Retinal pigment epithelial cell (primary cell): ENCODE results near the gene CLIC5.

Experiments used
- DNase-seq: peaks from one replicate; pipeline ENCODE4 v3.0.0-alpha.2; 2010; ENCODE audit warnings: low read depth
- H3K4me3 ChIP-seq: 2 replicates; pipeline ENCODE4 v1.5.1; 2011; ENCODE audit warnings: mild to moderate bottlenecking, low read length, control low read depth, moderate library complexity
- TF ChIP-seq, protein P1 (sequence below): conservative IDR thresholded peaks from 2 replicates; pipeline ENCODE4 v1.5.1; 2011; ENCODE audit warnings: low read depth, low read length, control low read depth, inconsistent platforms

CLIC5 gene

DNA sequence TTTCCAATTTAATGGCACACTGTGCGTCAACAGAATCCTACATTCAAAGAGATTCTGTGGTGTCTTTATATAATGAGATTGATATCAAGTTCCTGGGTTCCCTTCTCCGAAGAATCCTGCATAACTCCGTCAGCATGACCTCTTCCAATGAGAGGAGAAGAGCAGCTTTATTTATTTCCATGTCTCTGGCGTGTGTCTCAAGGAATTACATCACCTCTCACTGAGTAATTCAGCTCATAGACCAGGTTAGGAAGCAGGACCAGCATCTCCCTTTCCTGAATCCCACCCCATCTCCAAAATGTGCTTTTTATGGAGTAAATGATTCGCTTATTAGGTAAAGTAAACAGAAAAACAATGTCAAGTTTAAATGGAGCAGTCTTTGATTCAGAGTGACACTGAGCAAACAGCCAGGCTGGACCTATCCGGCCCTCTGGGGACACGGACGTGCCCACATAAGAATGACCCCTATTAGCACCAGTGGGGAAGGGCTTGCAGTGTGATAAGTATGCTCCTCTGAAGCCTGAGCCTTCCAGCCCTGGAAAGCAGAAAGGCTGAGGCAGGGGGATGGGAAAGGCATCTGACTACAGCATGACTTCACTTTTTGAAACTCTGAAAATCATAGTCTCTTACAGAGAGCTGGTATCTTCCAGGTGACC lies 165.2 kb downstream of the CLIC5 start:
- DNase-seq: no peak
- TF ChIP-seq, protein P1, sequence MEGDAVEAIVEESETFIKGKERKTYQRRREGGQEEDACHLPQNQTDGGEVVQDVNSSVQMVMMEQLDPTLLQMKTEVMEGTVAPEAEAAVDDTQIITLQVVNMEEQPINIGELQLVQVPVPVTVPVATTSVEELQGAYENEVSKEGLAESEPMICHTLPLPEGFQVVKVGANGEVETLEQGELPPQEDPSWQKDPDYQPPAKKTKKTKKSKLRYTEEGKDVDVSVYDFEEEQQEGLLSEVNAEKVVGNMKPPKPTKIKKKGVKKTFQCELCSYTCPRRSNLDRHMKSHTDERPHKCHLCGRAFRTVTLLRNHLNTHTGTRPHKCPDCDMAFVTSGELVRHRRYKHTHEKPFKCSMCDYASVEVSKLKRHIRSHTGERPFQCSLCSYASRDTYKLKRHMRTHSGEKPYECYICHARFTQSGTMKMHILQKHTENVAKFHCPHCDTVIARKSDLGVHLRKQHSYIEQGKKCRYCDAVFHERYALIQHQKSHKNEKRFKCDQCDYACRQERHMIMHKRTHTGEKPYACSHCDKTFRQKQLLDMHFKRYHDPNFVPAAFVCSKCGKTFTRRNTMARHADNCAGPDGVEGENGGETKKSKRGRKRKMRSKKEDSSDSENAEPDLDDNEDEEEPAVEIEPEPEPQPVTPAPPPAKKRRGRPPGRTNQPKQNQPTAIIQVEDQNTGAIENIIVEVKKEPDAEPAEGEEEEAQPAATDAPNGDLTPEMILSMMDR: no peak
- H3K4me3 ChIP-seq: no peak overlapping the region

DNA sequence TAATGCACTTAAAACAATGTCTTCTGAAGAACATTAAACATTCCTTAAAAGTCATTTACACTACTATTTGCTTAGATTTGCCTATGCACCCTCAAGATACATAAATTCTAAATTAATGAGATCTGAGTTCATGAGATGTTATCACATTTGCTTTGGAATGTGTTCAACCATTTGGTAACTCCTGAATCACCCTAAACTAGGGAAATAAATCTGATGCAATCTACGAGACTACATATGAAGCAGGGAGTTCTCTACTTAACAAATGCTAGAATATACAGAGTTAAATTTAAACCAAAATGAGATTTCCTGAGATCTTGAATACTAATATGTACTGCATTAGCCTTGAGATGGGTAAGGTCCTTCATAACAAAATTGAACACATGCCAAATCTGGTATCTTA lies 170.1 kb downstream of the CLIC5 start:
- peak; percentile 24 for DNase-seq
- H3K4me3 ChIP-seq: no peak overlapping the region
- TF ChIP-seq, protein P1: no peak

DNA sequence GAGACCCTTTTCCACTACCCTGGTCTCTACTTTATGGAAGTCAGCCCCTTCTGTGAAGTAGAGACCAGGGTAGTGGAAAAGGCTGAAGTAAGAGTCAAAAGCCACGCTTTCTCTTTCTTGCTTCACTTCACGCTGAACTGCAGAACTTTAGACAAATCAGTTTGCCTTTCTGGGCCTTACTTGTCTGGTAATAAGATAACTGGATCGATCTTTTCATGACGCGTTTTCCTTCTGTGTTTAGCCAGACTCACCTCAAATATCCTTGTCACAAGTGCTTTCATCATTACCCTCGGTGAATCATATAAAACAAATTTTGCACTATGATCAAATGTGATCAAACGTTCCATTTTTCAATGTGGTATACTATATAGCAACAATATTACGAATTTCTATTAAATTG lies 170.7 kb downstream of the CLIC5 start:
- TF ChIP-seq, protein P1: no peak
- no peak overlapping the region for H3K4me3 ChIP-seq
- DNase-seq: no peak

DNA sequence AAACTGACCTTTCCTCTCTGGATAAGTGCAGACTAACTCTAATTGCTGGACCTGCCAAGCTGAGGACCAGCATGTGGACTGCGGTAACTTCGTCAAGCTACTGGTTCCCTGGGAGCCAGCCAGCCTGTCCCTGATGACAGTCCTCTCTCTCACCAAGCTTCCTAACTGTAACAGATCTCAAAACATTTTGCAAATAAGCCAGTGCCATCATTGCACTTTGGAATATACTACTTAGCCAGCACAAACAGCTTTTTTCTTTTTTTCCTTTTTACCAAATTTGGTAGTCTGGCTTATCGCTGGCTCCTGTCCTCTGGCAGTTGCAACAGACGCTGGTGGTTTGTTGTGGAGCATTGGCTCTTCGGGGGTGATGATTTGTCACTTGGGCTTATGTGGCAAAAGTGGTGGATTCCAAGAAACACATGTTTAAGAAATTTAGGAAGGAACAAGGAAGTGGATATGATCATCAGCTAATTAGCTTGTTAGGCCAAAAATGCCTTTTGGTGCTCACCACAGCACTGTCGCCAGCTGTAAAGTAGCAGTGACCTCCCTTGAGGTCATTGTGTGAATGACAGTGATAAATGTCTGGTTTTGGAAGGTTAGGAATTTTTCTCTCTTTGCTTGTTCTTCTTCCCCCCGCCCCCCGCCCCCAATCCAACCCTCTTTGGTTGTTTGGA lies 171.7 kb downstream of the CLIC5 start:
- TF ChIP-seq, protein P1: no peak
- DNase-seq: no peak
- H3K4me3 ChIP-seq: no peak overlapping the region

DNA sequence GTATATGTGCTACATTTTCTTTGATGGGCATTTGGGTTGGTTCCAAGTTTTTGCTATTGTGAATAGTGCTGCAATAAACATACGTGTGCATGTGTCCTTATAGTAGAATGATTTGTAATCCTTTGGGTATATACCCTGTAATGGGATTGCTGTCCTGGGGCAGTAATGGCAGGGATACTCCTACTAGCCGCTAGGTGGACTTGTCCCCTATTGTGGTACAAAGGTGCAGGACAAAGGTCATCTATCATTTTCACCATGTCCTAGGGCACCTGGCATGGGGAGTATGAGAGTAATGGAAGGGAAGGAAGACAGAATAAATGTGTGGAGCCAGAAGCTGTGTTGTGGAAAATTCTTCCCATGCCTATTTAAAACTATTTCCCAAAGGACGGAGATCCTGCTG lies 174.6 kb downstream of the CLIC5 start:
- TF ChIP-seq, protein P1: no peak
- DNase-seq: no peak
- H3K4me3 ChIP-seq: no peak overlapping the region

DNA sequence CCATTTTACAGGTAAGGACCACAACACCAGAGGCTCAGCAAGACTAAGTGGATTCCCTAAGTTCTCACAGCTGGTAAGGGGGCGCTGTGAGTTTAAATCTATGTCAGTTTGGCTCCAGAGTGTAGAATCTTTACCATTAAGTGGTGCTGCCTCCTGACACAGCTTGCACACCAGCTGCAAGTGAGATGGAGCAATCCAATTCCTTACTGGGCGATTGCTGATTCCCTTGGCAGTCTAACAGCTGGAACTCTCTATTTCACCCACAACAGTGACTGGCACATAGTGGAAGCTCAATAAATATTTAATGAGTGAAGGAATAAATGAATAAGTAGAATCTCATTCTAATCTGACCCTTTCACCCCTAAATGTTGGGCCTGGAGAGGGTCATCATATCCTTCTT lies 176.7 kb downstream of the CLIC5 start:
- no peak for DNase-seq
- no peak overlapping the region for H3K4me3 ChIP-seq
- TF ChIP-seq, protein P1: no peak

DNA sequence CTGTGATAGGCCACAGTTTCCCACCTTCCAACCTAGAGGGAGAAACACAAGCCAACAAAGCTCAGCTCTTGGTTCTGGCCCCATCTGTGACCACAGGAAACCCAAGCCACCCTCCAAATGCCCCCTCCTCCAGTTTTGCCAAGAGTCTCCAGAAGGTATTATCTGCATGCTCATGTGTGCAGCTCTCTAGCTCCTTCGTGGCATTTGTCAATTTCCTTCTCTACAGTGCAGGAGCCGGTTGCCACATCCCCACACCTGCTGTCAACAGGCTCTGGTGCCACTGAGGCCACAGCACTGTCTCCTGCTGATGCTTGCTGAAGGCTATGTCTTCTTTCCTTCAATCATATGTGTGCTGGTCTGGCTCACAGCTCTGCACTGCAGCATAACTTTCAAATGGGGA lies 177.2 kb downstream of the CLIC5 start:
- no peak for DNase-seq
- H3K4me3 ChIP-seq: no peak overlapping the region
- TF ChIP-seq, protein P1: no peak
